Measurements from ENCODE around the gene CERS6. TPM values are rescaled to one million over a fixed set of nuclear protein-coding genes. Genes with fewer than 3 reads are reported as not detected.

The CERS6 gene
- total RNA-seq, 1 experiment from 2014 or later: 17.3 TPM

DNA sequence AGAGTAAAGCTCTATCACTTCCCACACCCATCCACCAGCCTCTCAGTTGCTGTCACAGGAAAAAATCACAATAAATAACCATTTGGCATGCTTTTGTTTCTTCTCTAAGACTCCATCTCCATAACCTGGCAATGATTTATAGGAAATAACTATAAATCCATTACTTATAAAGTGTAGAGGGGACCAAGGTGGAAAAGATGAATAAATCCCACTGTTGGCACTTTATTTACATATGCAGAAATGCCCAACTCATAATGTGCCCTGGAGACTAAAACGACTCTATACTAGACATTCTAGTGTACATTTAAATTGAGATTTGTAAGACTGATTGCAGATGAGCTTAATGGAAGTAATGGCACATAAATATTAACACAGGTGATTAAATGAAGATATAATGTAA, 338.9 kb downstream of the CERS6 start:
- DNase-seq (ENCODE audit: low spot score) (no peak), ATAC-seq (no peak)
- no peaks in the 10 kb centered on the region for H3K27me3 Mint-ChIP-seq (ENCODE audit: low read depth)
- H3K36me3 Mint-ChIP-seq: no peaks in the 10 kb centered on the region
- CTCF ChIA-PET: interaction anchor here (0.7 kb wide), 1 partner anchor 21 kb away, joined by 3 read pairs; no protein-coding TSS in a partner anchor
- peaks cover 7% of the 10 kb centered on the region for H3K9me3 Mint-ChIP-seq
- H3K4me3 Mint-ChIP-seq: no peak overlapping the region
- no peak overlapping the region for H3K27ac Mint-ChIP-seq
- TF ChIP-seq CREM (CRISPR knock-in tag; IDR thresholded peaks at IDR 0.05) (no peak), ELF4 (CRISPR knock-in tag; IDR thresholded peaks at IDR 0.05; ENCODE audit: low read depth) (no peak), ZNF423 (CRISPR knock-in tag; IDR thresholded peaks at IDR 0.05) (no peak), HMGA2 (CRISPR knock-in tag; IDR thresholded peaks at IDR 0.05) (no peak), NR3C1 (CRISPR knock-in tag; conservative IDR thresholded peaks at IDR 0.05; ENCODE audit: low read depth) (no peak), ZNF396 (CRISPR knock-in tag; IDR thresholded peaks at IDR 0.05; ENCODE audit: borderline replicate concordance) (no peak), ZNF671 (CRISPR knock-in tag; IDR thresholded peaks at IDR 0.05) (no peak)
- TF ChIP-seq, protein P1, sequence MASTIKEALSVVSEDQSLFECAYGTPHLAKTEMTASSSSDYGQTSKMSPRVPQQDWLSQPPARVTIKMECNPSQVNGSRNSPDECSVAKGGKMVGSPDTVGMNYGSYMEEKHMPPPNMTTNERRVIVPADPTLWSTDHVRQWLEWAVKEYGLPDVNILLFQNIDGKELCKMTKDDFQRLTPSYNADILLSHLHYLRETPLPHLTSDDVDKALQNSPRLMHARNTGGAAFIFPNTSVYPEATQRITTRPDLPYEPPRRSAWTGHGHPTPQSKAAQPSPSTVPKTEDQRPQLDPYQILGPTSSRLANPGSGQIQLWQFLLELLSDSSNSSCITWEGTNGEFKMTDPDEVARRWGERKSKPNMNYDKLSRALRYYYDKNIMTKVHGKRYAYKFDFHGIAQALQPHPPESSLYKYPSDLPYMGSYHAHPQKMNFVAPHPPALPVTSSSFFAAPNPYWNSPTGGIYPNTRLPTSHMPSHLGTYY (CRISPR knock-in tag; IDR thresholded peaks at IDR 0.05): no peak
- TF ChIP-seq, protein P2, sequence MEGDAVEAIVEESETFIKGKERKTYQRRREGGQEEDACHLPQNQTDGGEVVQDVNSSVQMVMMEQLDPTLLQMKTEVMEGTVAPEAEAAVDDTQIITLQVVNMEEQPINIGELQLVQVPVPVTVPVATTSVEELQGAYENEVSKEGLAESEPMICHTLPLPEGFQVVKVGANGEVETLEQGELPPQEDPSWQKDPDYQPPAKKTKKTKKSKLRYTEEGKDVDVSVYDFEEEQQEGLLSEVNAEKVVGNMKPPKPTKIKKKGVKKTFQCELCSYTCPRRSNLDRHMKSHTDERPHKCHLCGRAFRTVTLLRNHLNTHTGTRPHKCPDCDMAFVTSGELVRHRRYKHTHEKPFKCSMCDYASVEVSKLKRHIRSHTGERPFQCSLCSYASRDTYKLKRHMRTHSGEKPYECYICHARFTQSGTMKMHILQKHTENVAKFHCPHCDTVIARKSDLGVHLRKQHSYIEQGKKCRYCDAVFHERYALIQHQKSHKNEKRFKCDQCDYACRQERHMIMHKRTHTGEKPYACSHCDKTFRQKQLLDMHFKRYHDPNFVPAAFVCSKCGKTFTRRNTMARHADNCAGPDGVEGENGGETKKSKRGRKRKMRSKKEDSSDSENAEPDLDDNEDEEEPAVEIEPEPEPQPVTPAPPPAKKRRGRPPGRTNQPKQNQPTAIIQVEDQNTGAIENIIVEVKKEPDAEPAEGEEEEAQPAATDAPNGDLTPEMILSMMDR (IDR thresholded peaks at IDR 0.05): no peak
- POLR2A ChIA-PET: no interaction called here
- H3K4me1 Mint-ChIP-seq: peaks cover 26% of the 10 kb centered on the region

DNA sequence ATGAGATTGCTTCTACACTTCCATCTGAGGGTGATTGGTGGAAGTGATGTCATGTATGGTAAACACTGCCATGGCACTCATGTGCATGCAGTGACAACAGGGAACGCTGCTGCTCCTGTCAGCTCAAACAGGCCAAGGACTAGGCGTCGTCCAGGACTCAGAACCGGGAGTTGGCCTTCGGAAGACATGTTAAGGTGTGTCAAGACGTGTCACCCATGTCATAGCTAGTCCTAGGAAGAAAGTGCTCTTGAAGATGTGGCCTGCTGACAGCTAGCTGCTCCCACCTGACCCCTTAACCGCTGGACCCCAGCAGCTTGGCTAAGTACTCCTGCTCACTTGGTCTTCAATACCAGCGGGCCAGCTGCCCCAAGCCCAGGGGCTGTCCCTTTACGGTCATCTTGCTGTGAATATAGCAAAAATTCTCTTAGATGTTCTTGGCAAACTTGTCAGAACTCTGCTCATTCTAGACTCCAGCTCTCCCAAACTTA, 340.1 kb downstream of the CERS6 start:
- ChIA-PET CTCF (no interaction called here), POLR2A (no interaction called here)
- TF ChIP-seq PRRX2 (CRISPR knock-in tag; IDR thresholded peaks at IDR 0.05) (no peak), ZBTB21 (CRISPR knock-in tag; IDR thresholded peaks at IDR 0.05; ENCODE audit: borderline replicate concordance) (no peak), NFATC4 (CRISPR knock-in tag; IDR thresholded peaks at IDR 0.05) (no peak), TEAD4 (CRISPR knock-in tag; IDR thresholded peaks at IDR 0.05) (no peak), ETV6 (CRISPR knock-in tag; IDR thresholded peaks at IDR 0.05) (no peak), SP1 (CRISPR knock-in tag; conservative IDR thresholded peaks at IDR 0.05) (no peak)
- TF ChIP-seq, protein P3, sequence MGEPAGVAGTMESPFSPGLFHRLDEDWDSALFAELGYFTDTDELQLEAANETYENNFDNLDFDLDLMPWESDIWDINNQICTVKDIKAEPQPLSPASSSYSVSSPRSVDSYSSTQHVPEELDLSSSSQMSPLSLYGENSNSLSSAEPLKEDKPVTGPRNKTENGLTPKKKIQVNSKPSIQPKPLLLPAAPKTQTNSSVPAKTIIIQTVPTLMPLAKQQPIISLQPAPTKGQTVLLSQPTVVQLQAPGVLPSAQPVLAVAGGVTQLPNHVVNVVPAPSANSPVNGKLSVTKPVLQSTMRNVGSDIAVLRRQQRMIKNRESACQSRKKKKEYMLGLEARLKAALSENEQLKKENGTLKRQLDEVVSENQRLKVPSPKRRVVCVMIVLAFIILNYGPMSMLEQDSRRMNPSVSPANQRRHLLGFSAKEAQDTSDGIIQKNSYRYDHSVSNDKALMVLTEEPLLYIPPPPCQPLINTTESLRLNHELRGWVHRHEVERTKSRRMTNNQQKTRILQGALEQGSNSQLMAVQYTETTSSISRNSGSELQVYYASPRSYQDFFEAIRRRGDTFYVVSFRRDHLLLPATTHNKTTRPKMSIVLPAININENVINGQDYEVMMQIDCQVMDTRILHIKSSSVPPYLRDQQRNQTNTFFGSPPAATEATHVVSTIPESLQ (CRISPR knock-in tag; IDR thresholded peaks at IDR 0.05): no peak
- TF ChIP-seq, protein P4, sequence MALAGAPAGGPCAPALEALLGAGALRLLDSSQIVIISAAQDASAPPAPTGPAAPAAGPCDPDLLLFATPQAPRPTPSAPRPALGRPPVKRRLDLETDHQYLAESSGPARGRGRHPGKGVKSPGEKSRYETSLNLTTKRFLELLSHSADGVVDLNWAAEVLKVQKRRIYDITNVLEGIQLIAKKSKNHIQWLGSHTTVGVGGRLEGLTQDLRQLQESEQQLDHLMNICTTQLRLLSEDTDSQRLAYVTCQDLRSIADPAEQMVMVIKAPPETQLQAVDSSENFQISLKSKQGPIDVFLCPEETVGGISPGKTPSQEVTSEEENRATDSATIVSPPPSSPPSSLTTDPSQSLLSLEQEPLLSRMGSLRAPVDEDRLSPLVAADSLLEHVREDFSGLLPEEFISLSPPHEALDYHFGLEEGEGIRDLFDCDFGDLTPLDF (CRISPR knock-in tag; IDR thresholded peaks at IDR 0.05): no peak
- TF ChIP-seq, protein P5, sequence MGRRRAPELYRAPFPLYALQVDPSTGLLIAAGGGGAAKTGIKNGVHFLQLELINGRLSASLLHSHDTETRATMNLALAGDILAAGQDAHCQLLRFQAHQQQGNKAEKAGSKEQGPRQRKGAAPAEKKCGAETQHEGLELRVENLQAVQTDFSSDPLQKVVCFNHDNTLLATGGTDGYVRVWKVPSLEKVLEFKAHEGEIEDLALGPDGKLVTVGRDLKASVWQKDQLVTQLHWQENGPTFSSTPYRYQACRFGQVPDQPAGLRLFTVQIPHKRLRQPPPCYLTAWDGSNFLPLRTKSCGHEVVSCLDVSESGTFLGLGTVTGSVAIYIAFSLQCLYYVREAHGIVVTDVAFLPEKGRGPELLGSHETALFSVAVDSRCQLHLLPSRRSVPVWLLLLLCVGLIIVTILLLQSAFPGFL (CRISPR knock-in tag; IDR thresholded peaks at IDR 0.05; ENCODE audit: borderline replicate concordance): no peak
- TF ChIP-seq, protein P6, sequence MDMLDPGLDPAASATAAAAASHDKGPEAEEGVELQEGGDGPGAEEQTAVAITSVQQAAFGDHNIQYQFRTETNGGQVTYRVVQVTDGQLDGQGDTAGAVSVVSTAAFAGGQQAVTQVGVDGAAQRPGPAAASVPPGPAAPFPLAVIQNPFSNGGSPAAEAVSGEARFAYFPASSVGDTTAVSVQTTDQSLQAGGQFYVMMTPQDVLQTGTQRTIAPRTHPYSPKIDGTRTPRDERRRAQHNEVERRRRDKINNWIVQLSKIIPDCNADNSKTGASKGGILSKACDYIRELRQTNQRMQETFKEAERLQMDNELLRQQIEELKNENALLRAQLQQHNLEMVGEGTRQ (CRISPR knock-in tag; IDR thresholded peaks at IDR 0.05): no peak
- Mint-ChIP-seq H3K4me3 (no peak overlapping the region), H3K9me3 (peaks cover 3% of the 10 kb centered on the region), H3K36me3 (no peaks in the 10 kb centered on the region), H3K27me3 (ENCODE audit: low read depth) (peaks cover 2% of the 10 kb centered on the region; the same call in 1 of the 2 replicates), H3K27ac (no peak overlapping the region), H3K4me1 (peaks cover 31% of the 10 kb centered on the region)
- ATAC-seq (no peak), DNase-seq (ENCODE audit: low spot score) (no peak)

Measured in WTC11 (cell line).